ENCODE results near the gene POLK. TPM values are rescaled to one million over a fixed set of nuclear protein-coding genes. Genes with fewer than 3 reads are reported as not detected.

Gene POLK
- total and polyA plus RNA-seq, 2 of the 4 experiments (the other 2 are of a cell fraction): 10.4 to 24.4 TPM

GRCh38 chr5:75496026-75496425 is 15.7 kb upstream of the POLK start:
- peaks cover 4% of the 10 kb centered on the region for H3K36me3 ChIP-seq (ENCODE audit: control insufficient read depth, insufficient read depth, low read length)
- no peak for TF ChIP-seq NFE2L2 (IDR thresholded peaks at IDR 0.05; ENCODE audit: low read depth, low read length)
- TF ChIP-seq RCOR1 (IDR thresholded peaks at IDR 0.05; ENCODE audit: insufficient replicate concordance, low read length): no peak
- no peak for TF ChIP-seq CTCF (conservative IDR thresholded peaks at IDR 0.05; ENCODE audit: low read depth, low read length)
- TF ChIP-seq SMC3 (IDR thresholded peaks at IDR 0.05; ENCODE audit: low read depth, low read length): no peak
- no peaks in the 10 kb centered on the region for H3K27me3 ChIP-seq (ENCODE audit: control insufficient read depth, insufficient read depth, low read length)
- whole genome bisulfite sequencing, 2 experiments (ENCODE audit: extremely low coverage in 2 of 2, insufficient read length in 1 of 2): no CpG with 5 or more reads among the region's 3 CpGs
- no peak overlapping the region for H3K27ac ChIP-seq (ENCODE audit: insufficient read depth, low read length)
- H3K18ac ChIP-seq (ENCODE audit: low read depth, low read length): no peak overlapping the region
- DNase-seq (no peak), ATAC-seq (ENCODE audit: low read depth) (no peak)
- H3K4me1 ChIP-seq (ENCODE audit: control insufficient read depth, insufficient read depth, low read length): no peaks in the 10 kb centered on the region
- H2AK5ac ChIP-seq (ENCODE audit: low read depth, low read length): no peak overlapping the region
- no peak overlapping the region for H3K4me2 ChIP-seq (ENCODE audit: low read depth, low read length)
- in situ Hi-C loops (cut with MboI; ENCODE audit: low sequenced_read_pairs) (no loop called here), dilution Hi-C loops (cut with HindIII; ENCODE audit: low sequenced_read_pairs, unreplicated experiment) (no loop called here), intact Hi-C loops (cut with micrococcal nuclease) (no loop called here)
- no peak overlapping the region for H3K23ac ChIP-seq (ENCODE audit: low read depth, low read length)
- H4K20me1 ChIP-seq (ENCODE audit: insufficient read depth, low read length): peaks cover 13% of the 10 kb centered on the region; the same call in 1 of the 2 replicates
- no peak overlapping the region for H4K5ac ChIP-seq (ENCODE audit: low read depth, low read length)
- H2BK120ac ChIP-seq (ENCODE audit: low read depth, low read length): no peak overlapping the region
- H3K9me3 ChIP-seq (ENCODE audit: control insufficient read depth, insufficient read depth, low read length): no peaks in the 10 kb centered on the region
- no peak overlapping the region for H3K4me3 ChIP-seq (ENCODE audit: insufficient read depth, low read depth, low read length)
- BruUV-seq (replicated peaks): no TSS peak
- H2BK15ac ChIP-seq (ENCODE audit: low read depth, low read length): no peak overlapping the region
- no peak overlapping the region for H3K9ac ChIP-seq (ENCODE audit: low read depth, low read length)
- ChIA-PET POLR2A (ENCODE audit: unreplicated experiment) (interaction anchor here (0.6 kb wide), 1 partner anchor 20 kb away, joined by 3 read pairs; no protein-coding TSS in a partner anchor), CTCF (interaction anchor here (0.6 kb wide), 1 partner anchor 752 kb away, joined by 6 read pairs; no protein-coding TSS in a partner anchor)
- H3K56ac ChIP-seq (ENCODE audit: extremely low read depth, insufficient read depth, low read length): no peak overlapping the region
- H2AFZ ChIP-seq (replicated peaks; ENCODE audit: low read length, poor library complexity): no peak overlapping the region
- no peak overlapping the region for H2BK20ac ChIP-seq (ENCODE audit: low read depth, low read length)
- H4K91ac ChIP-seq (ENCODE audit: insufficient read depth, low read depth, low read length): no peak overlapping the region
- no peak overlapping the region for H2AK9ac ChIP-seq (replicated peaks; ENCODE audit: low read depth, low read length, poor library complexity)
- H3K14ac ChIP-seq (replicated peaks; ENCODE audit: low read depth, low read length): no peak overlapping the region
- H3K79me1 ChIP-seq (ENCODE audit: low read depth in 1 of 2, low read length in 2 of 2): peaks cover 6 to 55% of the 10 kb centered on the region in 2 experiments
- H3K9me1 ChIP-seq (ENCODE audit: insufficient read depth, low read length): 0 out of 2 replicates have a peak, but pooled peaks cover 2% of the 10 kb centered on the region
- no peak overlapping the region for H4K8ac ChIP-seq (ENCODE audit: low read depth in 2 of 2, low read length in 2 of 2)
- no peak overlapping the region for H2BK5ac ChIP-seq (ENCODE audit: low read depth, low read length, poor library complexity, severe bottlenecking)
- H3K4ac ChIP-seq (ENCODE audit: low read depth, low read length): no peak overlapping the region
